Measurements from ENCODE around the gene COX4I2.

GRCh38 chr20:31630187-31630790 lies 7.4 kb upstream of the COX4I2 start:
- TF ChIP-seq KDM4A (IDR thresholded peaks at IDR 0.05; ENCODE audit: low read depth, low read length, severe bottlenecking), result no peak
- TF ChIP-seq SIN3A (conservative IDR thresholded peaks at IDR 0.05 in 1 of 2, IDR thresholded peaks at IDR 0.05 in 1 of 2; ENCODE audit: low read depth in 1 of 2, low read length in 2 of 2), result no peak
- TF ChIP-seq GABPA (IDR thresholded peaks at IDR 0.05; ENCODE audit: borderline replicate concordance, insufficient read depth, low read length), result no peak

Measured in H1 (cell line).